Chondrocyte (in vitro differentiated cells): ENCODE data around the gene RPRD1B. TPM values are rescaled to one million over a fixed set of nuclear protein-coding genes. Genes with fewer than 3 reads are reported as not detected.

Source experiments
- DNase-seq: peaks from one replicate; pipeline ENCODE4 v3.0.0; 2021; ENCODE audit warnings: mixed read lengths, low spot score
- H3K27ac Mint-ChIP-seq: one replicate; pipeline ENCODE4 v1.8.0; 2021; ENCODE audit warnings: mild to moderate bottlenecking, moderate library complexity, mixed read lengths; ENCODE audit not compliant: unreplicated experiment
- H3K27me3 Mint-ChIP-seq: 2 replicates; pipeline ENCODE4 v1.8.0; 2021; ENCODE audit warnings: low read depth, mixed read lengths
- H3K36me3 Mint-ChIP-seq: 2 replicates; pipeline ENCODE4 v1.8.0; 2021; ENCODE audit warnings: low read depth, mixed read lengths
- H3K4me1 Mint-ChIP-seq: 2 replicates; pipeline ENCODE4 v1.8.0; 2021; ENCODE audit warnings: low read depth, mild to moderate bottlenecking, mixed read lengths
- H3K4me3 Mint-ChIP-seq: one replicate; pipeline ENCODE4 v1.8.0; 2021; ENCODE audit warnings: mild to moderate bottlenecking, moderate library complexity, mixed read lengths; ENCODE audit not compliant: unreplicated experiment
- H3K9me3 Mint-ChIP-seq: 2 replicates; pipeline ENCODE4 v1.8.0; 2021; ENCODE audit warnings: low read depth, mixed read lengths
- total RNA-seq: library from RNA; stranded (reverse); gene quantifications from 3 replicates; pipeline ENCODE4 v1.2.1, GENCODE V29; 2021
- TF ChIP-seq, protein P1 (sequence below): fragments of 200-600 bp; sonication (generic); IDR thresholded peaks from 2 replicates; pipeline ENCODE4 v1.5.0; 2021; ENCODE audit warnings: antibody characterized with exemption, mild to moderate bottlenecking, moderate library complexity

The RPRD1B gene
- total RNA-seq, 1 donor from 2014 or later: 16.9 TPM

DNA sequence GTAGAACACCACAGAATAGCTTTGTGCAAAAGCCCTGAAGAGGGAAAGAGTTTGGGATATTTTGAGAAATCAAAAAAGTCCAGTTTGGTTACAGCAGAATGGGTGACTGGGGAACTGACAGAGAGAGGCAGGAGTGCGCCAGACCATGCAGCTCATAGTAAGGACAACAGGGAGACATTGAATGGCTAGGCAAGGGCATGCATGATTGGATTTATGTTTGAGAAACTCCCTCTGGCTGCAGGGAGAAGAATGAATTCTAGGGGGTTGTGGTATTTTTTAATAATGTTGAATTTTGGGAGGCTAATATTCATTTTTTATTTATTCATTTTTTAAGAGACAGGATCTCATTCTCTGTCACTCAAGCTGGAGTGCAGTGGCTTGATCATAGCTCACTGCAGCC, 81.7 kb downstream of the RPRD1B start:
- H3K4me3 Mint-ChIP-seq: no peak overlapping the region
- H3K9me3 Mint-ChIP-seq: peaks cover 8% of the 10 kb centered on the region
- H3K4me1 Mint-ChIP-seq: peaks cover 29% of the 10 kb centered on the region
- peaks cover 5% of the 10 kb centered on the region for H3K36me3 Mint-ChIP-seq
- H3K27ac Mint-ChIP-seq: no peak overlapping the region
- no peaks in the 10 kb centered on the region for H3K27me3 Mint-ChIP-seq
- TF ChIP-seq, protein P1, sequence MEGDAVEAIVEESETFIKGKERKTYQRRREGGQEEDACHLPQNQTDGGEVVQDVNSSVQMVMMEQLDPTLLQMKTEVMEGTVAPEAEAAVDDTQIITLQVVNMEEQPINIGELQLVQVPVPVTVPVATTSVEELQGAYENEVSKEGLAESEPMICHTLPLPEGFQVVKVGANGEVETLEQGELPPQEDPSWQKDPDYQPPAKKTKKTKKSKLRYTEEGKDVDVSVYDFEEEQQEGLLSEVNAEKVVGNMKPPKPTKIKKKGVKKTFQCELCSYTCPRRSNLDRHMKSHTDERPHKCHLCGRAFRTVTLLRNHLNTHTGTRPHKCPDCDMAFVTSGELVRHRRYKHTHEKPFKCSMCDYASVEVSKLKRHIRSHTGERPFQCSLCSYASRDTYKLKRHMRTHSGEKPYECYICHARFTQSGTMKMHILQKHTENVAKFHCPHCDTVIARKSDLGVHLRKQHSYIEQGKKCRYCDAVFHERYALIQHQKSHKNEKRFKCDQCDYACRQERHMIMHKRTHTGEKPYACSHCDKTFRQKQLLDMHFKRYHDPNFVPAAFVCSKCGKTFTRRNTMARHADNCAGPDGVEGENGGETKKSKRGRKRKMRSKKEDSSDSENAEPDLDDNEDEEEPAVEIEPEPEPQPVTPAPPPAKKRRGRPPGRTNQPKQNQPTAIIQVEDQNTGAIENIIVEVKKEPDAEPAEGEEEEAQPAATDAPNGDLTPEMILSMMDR: peak; percentile 54
- no peak for DNase-seq

DNA sequence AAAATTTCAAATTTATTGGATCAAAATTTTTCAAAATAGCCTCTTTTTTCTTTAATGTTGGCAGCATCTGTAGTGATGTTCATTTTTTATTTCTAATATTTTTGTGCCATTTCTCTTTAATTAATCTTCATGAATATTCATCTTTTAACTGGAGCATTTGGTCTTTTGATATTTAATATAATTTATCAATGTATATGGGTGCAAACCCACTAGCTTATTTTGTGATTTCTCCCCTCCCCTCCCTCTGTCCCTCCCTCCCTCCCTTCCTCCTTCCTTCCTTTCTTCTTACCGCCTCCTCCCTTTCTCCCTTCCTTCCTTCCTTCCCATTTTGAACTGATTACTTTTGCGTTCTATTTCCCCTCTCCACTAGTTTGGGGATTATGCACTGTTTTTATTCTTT, 82.3 kb downstream of the RPRD1B start:
- DNase-seq: no peak
- no peak overlapping the region for H3K27ac Mint-ChIP-seq
- H3K27me3 Mint-ChIP-seq: no peaks in the 10 kb centered on the region
- peaks cover 23% of the 10 kb centered on the region for H3K4me1 Mint-ChIP-seq
- peaks cover 5% of the 10 kb centered on the region for H3K36me3 Mint-ChIP-seq
- TF ChIP-seq, protein P1: no peak
- H3K4me3 Mint-ChIP-seq: no peak overlapping the region
- H3K9me3 Mint-ChIP-seq: peaks cover 8% of the 10 kb centered on the region

DNA sequence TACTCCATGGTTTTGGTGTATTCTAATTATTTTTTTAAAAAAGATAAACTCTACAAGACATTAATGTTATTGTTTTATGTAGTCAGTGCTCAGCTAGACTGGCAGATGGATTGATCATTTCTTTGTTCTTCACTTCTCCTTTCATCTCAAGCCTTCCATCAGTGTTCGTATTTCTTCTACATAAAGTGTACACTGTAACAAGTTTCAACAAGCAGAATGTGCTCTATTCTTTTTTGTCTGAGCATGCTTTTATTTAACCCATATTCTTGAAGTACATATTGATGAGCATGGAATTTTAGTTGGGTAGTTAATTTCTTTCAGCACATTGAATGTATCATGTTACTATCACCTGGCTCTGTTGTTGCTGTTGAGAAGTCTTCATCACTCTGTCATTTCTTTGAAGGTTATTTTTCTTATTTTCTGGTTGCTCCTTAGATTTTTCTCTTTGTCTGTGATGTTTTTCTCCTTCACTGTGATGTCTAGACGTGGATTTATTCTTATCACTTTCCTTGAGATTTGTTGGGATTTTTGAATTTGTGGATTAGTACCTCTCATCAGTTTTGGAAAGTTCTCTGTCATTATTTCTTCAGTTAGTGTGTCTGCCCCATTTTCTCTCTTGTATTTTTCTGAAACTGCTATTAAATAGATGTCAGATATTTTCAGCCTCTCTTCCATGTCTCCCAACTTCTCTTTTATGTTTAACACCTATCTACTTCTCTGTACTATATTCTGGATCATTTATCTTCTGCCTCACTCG, 83.0 kb downstream of the RPRD1B start:
- DNase-seq: no peak
- peaks cover 5% of the 10 kb centered on the region for H3K36me3 Mint-ChIP-seq
- TF ChIP-seq, protein P1: no peak
- H3K27ac Mint-ChIP-seq: no peak overlapping the region
- H3K27me3 Mint-ChIP-seq: no peaks in the 10 kb centered on the region
- H3K9me3 Mint-ChIP-seq: peaks cover 8% of the 10 kb centered on the region
- H3K4me1 Mint-ChIP-seq: peaks cover 19% of the 10 kb centered on the region
- no peak overlapping the region for H3K4me3 Mint-ChIP-seq

DNA sequence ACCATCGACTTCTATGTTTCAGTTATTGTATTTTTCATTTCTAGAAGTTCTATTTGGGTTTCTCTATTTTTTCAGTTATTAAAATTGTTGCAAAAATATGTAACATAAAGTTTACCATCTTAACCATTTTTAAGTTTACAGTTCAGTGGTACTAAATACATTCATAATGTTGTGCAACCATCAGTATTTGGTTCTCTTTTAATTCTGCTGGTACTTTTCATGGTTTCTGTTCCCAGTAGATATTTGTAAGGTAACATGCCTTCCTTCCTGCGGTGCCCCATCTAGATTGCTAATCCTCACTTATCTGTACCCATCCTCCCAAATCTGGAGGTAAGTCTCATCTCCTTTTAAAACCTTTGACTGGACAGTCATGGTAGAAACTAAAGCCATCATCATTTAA, 83.7 kb downstream of the RPRD1B start:
- TF ChIP-seq, protein P1: no peak
- no peak overlapping the region for H3K4me3 Mint-ChIP-seq
- peak overlapping the region; percentile 14 for H3K27ac Mint-ChIP-seq
- H3K4me1 Mint-ChIP-seq: peaks cover 19% of the 10 kb centered on the region
- peaks cover 5% of the 10 kb centered on the region for H3K36me3 Mint-ChIP-seq
- no peak for DNase-seq
- H3K27me3 Mint-ChIP-seq: no peaks in the 10 kb centered on the region
- peaks cover 8% of the 10 kb centered on the region for H3K9me3 Mint-ChIP-seq

DNA sequence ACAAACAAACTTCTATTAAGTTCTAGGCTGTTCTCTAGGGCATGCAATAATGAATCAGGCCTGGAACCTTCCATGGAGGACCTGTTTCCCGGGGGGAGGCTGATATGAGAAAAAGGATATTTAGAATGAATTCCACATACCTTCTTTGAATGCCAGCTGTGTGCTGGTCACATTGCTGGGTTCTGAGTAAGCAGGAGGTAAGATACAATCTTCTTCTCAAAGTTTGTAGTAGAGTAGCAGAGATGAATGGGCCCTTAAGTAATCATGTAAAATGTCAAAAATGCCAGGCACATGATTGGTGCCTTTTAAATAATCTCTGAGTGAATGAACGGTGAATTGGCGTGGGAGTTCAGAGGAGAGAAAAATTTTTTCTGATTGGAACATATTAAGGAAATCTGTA, 84.1 kb downstream of the RPRD1B start:
- DNase-seq: no peak

More for the DNA sequence above, 84.1 kb downstream of the RPRD1B start:
- H3K4me3 Mint-ChIP-seq: no peak overlapping the region
- peaks cover 21% of the 10 kb centered on the region for H3K4me1 Mint-ChIP-seq
- peaks cover 8% of the 10 kb centered on the region for H3K9me3 Mint-ChIP-seq
- TF ChIP-seq, protein P1: no peak
- H3K36me3 Mint-ChIP-seq: peaks cover 5% of the 10 kb centered on the region
- H3K27ac Mint-ChIP-seq: peak overlapping the region; percentile 18
- no peaks in the 10 kb centered on the region for H3K27me3 Mint-ChIP-seq
